Choroid plexus epithelial cell (primary cell): ENCODE measurements around the gene STARD3.

ENCODE experiments used
- DNase-seq: peaks from one replicate; pipeline ENCODE4 v3.0.0-alpha.2; 2010; ENCODE audit warnings: low read depth
- H3K4me3 ChIP-seq: 2 replicates; pipeline ENCODE4 v1.5.1; 2011; ENCODE audit warnings: low read depth, mild to moderate bottlenecking, control low read depth, low read length, moderate library complexity
- CTCF ChIP-seq: conservative IDR thresholded peaks from 2 replicates; pipeline ENCODE4 v1.5.1; 2011; ENCODE audit warnings: low read depth, mild to moderate bottlenecking, control low read depth, inconsistent platforms, low read length, moderate library complexity

The STARD3 gene

GRCh38 chr17:39701012-39701783 is 64.3 kb downstream of the STARD3 start:
- DNase-seq, result no peak
- TF ChIP-seq CTCF, result no peak
- H3K4me3 ChIP-seq, result peak overlapping the region; percentile 82

- H3K4me3 ChIP-seq, result no peak overlapping the region
- no peak for DNase-seq
- no peak for TF ChIP-seq CTCF
Observed at GRCh38 chr17:39701784-39702422, 65.0 kb downstream of the STARD3 start.

- TF ChIP-seq CTCF, result no peak
- DNase-seq, result no peak
- no peak overlapping the region for H3K4me3 ChIP-seq
Observed at GRCh38 chr17:39702901-39703893, 66.3 kb downstream of the STARD3 start.

- no peak overlapping the region for H3K4me3 ChIP-seq
- no peak for DNase-seq
- no peak for TF ChIP-seq CTCF
Observed at GRCh38 chr17:39703913-39704312, 67.0 kb downstream of the STARD3 start.

- DNase-seq, result peak; percentile 50
- H3K4me3 ChIP-seq, result no peak overlapping the region
- peak; percentile 53 for TF ChIP-seq CTCF
Observed at GRCh38 chr17:39704821-39705551, 68.0 kb downstream of the STARD3 start.

GRCh38 chr17:39705786-39706348 is 68.9 kb downstream of the STARD3 start:
- no peak overlapping the region for H3K4me3 ChIP-seq
- TF ChIP-seq CTCF, result no peak
- DNase-seq, result no peak
